HG03342 (cell line): ENCODE measurements around the gene USP7.
"Not testable (repeated sequence)": the region's sequence is repeated elsewhere in the genome, so short reads cannot be mapped to it uniquely, and the experiment has no call there.

Experiments used
- ATAC-seq: cut with Tn5 transposase; IDR thresholded peaks from one replicate; pipeline ENCODE4 v1.9.1; 2021; ENCODE audit warnings: mild to moderate bottlenecking, moderate library complexity; ENCODE audit not compliant: unreplicated experiment

USP7 gene

DNA sequence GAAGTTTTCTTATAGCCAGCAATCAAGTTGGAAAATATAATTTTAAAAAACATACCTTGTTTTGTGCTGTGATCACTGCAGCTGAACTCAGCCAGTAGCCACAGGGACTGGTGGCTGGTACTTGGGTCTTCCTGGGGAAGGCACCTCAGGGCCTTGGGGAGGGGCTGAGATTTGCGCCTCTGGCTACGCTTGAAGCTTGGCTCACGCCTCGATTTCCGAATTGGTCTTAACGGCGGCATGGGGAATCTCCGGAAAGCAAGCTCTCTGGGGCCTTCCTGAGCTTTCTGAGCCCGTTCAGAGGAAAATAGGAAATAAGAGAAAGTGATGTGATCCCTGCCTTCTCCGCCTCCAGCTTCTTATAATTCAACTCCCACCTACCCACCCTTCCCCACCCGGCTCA is 11.3 kb upstream of the USP7 start:
- no peak for ATAC-seq

DNA sequence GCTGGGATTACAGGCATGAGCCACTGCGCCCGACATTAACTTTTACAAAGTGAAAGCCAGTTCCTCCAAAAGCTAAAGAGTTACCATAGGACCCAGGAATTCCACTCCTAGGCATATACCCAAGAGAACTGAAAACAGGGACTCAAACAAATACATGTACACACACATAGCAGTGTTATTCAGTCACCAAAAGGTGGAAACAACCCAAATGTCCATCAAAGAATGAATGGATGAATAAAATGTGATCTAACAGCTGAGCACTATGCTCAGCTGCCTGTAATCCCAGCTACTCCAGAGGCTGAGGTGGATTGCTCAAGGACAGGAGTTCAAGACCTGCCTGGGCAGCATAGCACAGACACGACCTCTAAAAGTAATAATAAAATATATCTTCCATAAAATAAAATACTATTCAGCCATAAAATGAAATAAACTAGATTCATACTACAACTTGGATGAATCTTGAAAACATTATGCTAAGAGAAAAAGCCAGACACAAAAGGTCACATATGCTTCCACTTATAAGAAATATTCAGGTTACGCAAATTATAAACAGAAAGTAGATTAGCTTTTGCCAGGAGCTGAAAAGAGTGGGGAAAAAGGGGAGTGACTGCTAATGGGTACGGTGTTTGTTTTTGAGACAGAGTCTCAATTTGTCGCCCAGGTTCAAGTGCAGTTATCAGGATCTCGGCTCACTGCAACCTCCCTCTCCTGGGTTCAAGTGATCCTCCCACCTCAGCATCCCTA is 9.3 kb upstream of the USP7 start:
- ATAC-seq, result no peak

DNA sequence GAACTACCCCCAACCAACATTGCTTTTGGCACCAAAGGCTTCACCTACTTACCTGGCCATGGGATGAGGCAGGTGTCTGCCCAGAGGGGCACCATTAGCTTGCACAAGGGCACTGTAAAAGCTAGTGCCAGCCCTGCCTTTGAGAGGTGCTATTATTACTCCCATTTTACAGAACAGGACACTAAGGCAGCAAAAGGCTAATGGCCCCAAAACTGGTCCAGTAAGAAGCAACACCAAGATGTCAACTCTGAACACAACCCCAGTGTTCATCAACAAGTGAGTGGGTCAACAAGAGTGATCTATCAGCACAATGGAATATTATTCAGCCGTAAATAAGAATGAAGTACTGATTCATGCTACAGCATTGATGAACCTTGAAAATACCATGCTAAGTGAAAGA is 7.7 kb upstream of the USP7 start:
- ATAC-seq, result no peak

DNA sequence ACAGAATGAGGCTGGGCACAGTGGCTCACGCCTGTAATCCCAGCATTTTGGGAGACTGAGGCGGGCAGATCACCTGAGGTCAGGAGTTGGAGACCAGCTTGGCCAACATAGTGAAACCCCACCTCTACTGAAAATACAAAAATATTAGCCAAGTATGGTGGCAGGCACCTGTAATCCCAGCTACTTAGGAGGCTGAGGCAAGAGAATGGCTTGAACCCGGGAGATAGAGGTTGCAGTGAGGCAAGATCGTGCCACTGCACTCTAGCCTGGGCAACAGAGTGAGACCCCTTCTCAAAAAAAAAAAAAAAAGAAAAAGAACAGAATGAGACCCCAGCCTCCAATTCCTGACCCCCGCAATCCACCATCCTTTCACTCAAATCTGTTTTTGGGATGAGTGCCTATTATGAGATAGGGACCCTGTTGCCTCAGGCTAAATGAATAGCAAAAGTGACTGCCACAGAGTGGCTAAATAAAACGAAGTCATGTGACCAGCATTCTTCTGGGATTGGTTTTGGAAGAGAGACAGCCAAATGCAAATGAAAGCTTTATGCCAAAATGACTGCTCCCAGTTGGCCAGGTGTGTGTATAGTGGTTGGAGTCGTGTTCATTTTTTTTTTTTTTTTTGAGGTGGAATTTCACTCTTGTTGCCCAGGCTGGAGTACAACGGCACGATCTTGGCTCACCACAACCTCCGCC is 5.6 kb upstream of the USP7 start:
- not testable (repeated sequence) for ATAC-seq

DNA sequence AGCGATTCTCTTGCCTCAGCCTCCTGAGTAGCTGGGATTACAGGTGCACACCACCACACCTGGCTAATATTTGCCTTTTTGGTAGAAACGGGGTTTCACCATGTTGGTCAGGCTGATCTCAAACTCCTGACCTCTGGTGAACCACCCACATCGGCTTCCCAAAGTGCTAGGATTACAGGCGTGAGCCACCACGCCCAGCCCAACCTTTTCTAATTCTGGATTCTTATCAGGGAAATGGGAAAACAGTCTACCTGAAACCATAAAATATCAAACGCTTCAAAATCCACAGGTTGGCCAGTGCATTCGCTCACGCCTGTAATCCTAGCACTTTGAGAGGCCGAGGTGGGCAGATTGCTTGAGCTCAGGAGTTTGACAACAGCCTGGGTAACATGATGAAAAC is 4.3 kb upstream of the USP7 start:
- not testable (repeated sequence) for ATAC-seq

DNA sequence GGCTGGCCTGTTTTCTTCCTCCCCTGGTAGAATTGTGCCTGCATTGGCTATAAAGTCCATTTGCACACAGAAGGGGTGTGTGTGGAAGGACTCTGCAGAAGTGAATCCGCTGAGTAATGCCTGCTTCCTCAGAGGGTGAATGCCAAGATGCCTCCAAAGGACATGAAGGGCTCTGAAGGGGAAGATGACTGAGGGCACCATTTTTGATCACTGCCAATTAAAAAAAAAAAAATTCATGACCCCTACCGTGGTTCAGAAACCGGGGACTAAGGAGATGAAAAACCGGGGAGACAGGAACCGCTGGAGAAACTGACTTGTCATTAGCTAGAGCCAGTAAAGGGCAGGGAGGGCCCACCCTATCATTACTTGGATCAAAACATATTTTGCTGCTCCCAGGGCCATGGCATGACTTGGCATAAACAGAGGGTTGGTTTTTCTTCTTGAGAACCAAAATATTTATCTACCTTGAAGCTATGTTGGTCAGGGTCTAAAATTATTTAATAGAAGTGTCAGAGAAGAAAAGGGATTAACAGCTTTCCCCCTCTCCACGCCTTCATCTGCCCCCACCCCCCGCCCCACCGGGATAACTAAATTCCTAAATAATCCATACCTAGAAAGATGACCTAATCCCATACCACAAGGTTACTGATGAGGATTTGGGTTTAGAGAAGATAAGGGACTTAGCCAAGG is 3.6 kb upstream of the USP7 start:
- no peak for ATAC-seq

DNA sequence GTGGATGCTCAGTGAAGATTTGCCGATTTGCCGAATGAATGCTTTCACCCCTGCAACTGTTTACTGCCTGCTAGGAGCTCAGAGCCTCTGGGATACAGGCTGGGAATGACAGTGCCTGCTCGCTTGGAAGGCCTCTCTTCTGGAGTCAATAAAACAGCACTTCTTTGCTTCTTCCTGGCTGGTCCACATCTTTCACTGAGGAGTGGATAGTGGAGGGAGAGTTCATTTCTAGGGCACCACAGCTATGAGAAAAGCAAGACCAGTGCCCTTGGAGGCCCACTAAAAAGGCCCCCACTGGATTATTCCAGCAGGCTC is 3.1 kb upstream of the USP7 start:
- no peak for ATAC-seq

DNA sequence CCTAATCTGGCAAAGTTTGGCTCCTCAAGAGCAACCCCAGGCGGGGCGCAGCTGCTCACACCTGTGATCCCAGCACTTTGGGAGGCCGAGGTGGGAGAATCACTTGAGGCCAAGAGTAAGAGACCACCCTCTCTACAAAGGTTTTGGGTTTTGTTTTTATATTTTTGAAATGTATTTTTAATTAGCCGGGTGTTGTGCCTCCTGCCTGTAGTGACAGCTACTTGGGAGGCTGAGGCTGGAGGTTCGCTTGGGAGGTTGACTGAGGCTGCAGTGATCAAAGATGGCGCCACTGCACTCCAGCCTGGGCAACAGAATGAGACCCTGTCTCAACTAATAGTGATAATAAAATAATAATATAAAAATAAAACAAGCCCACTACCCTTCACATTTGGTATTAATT is 756 bp upstream of the USP7 start:
- no peak for ATAC-seq

DNA sequence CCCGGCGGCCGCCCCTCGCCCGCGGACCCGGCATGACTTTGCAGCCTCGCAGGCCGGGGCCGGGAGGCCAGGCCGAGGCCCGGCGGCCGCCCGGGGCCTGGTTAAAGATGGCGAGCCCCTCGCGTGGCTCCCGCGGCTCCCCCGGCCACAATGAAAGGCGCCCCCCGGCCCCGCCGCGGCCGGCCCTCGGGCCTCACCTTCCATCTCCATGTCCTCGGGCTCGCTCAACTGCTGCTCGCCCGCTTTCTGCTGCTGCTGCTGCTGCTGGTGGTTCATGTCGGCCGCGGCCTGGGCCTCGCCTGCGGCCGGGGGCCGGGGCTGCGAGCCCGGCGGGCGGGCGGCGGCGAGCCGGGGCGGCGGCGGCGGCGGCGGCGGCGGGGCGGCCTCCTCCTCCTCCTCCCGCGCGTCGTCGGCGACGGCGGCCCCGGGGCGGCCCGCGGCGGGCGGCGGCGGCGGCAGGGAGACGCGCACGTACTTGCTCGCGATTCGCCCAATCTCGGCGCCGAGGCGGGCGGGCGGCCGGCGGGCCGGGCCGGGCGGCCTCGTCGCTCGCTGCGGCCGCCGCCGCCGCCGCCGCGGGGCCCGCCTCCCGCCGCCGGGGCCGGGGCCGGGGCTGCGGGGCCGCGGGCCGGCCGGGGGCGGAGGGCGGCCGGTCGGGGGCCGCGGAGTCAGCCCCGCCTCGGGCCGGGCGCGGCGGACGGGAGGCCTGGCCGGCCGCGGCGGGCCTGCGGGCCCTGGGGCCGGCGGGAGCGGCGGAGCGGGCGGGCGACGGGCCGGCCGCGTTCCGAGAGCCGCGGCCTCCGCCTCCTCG is 491 bp downstream of the USP7 start:
- ATAC-seq, result peak; percentile 3

DNA sequence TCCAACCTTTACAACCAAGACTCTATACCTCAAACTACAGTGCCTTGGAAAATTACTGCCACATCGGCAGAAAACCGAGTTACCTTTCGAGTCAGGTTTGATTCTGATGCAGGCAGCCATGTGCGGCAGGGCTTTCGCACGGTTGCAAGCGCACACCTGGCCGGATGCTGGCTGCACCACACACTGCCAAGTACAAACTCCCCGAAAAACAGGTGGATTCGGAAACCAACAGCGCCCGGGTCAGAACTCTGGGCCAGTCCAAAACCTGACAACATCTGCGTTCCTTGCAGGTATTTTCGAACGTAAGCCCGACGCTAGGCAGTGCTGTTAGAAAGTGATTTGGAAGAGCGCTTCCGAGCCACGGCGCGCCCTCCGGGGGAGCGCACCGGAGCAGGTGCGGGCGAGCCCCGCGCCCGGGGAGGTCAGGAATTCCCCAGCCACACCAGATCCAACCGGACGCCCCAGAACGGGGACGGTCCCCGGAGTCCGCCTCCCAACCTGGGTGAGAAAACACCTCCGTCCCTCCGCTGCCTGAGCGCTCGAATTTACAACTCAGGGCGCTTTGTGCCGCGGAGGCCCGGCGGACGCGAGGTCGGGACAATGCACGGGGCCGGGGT is 1.2 kb downstream of the USP7 start:
- ATAC-seq, result peak; percentile 33

DNA sequence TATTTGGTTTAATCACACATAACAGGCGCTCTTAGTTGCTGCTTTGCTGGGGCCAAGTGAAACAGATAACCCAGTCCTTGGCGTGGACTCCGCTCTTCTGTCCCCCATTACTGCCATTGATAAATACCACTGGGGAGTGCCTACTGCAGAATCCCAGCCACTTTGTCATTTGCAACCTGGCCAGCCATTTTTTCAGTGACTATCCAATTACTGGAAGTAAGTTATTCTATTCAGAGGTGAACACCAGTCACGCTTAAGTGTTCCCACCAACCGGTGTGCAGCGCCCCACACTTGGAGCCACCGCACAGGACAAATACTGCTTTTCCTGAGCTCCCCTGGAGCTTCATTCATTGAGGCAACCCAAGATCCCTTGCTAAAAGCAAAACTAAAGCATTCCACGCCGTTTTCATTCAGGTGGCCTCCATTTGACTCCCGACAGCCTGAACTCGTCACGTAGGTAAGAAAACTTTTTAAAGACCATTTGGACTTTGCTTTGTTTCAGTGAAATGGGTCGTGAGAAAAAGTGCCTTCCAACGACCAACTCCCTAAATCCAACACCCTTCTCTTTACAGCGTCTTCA is 1.8 kb downstream of the USP7 start:
- no peak for ATAC-seq

DNA sequence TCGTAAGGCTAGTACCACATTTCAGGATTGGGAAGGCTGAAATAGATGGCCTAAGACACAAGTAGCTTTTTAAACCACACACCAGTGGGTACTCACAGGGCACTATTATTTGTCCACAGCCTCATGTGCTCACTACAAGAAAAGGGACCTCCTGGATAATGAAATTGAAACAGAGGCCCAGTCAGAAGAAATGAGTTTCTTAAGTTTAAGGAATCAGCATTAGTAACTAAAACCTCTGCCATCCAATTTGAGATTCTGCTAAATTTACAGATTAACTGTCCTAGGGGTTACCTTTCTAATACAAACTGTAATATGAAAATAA is 3.0 kb downstream of the USP7 start:
- no peak for ATAC-seq

DNA sequence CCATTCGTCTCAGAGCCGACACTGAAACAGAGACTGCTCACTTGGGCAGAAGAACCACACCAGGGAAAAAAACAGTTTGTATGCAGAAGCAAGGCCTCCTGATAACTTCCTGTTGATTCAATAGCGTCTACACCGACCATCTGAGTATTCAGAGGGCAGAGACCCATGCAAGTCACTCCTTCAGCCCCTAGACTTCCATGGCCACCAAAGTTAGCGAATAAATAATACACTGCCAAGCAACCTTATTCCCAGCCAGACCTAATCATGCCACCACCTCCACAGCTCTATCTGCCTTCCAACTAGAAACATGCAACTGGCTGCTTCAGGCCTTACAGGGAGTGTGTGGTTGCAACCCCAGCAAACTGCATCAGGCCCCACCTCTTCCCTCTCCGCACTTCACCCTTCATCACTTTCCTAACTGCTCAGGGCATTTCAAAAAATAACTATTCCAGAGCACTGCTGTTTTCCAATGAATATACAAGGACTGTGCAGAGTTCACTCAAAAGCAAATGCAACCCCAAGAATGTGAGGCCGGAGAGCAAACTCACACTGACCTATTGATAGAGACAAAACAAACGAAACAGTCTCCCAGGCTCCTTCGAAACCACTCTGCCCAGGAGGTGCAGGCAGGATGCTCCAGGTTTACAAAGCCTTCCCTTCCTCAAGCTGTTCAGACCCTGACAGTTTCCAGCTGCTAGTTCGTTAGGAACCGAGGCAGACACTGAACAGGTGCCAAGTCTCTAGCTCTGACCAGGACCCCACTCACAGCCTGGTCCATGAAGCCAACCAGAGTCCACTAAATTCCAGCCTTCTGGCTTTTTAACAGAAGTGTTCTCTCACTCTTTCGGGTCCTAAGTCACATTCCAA is 3.6 kb downstream of the USP7 start:
- no peak for ATAC-seq

DNA sequence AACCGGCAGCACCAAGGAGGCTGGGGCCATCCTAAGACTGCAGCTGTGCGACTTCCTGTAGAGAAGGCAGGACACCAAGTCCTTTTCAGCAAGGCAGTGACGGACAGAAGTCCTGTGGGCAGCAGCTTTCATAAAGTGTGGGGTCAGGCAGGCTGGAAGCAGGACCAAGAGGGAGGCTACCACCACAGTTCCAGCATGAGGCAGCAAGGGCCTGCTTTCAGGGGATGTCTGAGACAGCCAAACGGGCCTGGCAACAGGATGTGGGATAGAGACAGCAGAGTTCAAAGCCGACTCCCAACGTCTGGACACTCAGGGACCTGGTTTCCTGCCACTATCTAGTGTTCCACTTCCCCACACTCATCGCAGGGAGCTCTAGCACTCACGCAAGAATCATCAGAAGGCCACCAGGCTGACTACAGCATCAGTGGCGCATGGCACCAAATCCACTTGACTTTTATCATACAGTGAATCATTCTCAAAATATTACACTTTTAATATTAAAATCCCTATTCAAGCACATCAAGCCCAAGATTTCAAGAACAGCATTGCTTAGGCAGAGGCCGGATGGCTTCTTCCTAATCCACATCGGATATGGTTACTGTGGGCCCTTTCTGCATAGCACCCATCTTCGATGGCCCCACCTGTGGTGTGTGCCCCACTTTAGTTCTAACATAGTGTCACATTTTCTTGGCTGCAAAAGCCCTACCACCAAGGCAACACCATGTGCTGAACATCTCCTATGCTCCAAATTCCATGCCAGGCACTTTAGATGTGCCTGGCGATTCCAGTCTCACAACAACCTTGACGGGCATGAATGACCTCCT is 5.2 kb downstream of the USP7 start:
- no peak for ATAC-seq

DNA sequence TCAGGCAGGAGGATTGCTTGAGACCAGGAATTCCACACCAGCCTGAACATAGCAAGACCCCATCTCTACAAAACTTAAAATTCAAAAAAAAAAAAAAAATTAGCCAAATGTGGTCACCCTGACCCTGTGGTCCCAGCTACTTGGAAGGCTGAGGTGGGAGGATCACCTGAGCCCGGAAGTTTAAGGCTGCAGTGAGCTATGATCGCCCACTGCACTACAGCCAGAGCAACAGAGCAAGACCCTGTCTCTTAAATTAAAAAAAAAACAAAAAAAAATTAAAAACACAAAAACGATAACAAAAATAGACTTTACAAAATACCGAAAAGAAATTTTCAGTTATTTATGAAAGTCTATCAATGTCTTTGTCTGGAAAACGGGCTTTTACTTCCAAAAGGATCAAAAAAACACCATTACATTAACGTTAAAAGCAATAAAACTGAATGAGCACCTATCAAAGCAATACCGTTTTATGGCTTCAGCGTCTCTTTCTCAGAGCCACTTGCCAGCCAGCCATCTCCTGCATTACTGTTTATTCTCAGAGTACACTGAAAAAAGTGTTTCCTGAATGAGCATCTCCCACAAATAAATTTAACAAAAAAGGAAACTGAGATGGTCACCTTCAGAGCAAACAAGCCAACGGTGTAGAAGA is 6.1 kb downstream of the USP7 start:
- no peak for ATAC-seq

DNA sequence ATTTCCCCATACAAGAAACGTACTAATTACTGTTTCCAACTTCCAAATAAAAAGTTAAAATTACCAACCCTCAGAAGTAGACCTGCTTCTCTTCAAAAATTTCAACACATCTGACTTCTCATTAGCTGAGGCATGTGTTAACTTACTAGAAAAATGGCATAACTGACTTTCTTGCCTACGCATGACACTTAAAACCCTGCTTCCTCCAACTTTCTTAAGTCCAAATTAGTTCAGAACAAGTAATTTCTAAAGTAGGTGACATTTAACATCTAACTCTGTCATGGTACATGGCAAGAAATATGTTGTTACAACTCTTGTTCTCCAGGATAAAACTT is 6.7 kb downstream of the USP7 start:
- no peak for ATAC-seq

DNA sequence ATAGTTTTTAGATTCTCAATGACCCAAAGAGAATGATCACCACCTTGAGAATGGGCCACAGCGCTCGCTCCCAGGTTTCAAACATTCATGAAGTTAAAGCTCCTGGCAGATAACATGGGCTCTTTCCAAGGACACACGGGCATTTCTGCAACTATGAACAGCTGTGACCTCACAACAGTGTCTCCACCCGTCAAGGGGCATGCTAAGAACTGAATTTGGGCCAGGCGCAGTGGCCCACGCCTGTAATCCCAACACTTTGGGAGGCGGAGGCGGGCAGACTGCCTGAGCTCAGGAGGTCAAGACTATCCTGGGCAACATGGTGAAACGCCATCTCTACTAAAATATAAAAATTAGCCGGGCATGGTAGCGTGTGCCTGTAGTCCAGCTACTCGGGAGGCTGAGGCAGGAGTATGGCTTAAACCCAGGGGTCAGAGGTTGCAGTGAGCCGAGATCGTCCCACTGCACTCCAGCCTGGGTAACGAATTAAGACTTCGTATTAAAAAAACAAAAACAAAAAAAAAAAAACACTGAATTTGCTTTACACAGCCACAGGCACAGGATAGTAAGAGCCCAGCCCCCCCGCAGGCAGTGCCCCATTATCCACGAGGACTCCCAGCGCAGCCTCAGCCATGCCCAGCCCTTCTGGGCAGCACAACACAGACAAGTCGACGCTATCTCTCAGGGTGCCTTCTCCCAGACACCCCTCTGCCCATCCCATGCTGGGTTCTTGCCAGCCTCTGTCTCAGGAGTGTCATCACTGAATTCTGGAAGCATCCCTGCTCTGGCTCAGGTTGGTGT is 7.2 kb downstream of the USP7 start:
- no peak for ATAC-seq

DNA sequence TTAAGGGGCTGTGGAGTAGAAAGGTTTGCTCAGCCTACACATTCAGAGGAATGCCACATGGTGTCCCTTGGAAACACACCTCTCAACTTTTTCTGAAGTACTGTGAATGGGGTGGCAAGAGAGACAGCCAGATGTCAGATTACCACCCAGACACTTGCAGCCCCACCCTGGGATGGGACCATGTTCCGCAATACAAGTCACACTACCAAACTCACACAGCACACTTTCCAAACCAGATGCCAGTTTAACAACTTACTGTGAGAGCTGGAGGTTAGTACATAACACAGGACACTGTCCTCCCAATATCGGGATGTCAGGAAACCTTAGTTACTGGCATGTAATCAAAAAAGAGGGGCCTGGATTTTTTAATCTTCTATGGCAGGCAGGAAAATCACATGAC is 7.9 kb downstream of the USP7 start:
- ATAC-seq, result no peak
